Left cardiac atrium (tissue), 4 donors: Measurements from ENCODE around the gene KIFBP. TPM values are rescaled to one million over a fixed set of nuclear protein-coding genes. Genes with fewer than 3 reads are reported as not detected.
"Not testable (repeated sequence)": the region's sequence is repeated elsewhere in the genome, so short reads cannot be mapped to it uniquely, and the experiment has no call there.

ENCODE experiments used
- ATAC-seq, 2 donors: fragments of 200-7000 bp; cut with Tn5 transposase; one replicate each; pipeline ENCODE4 v1.9.1; 2020; ENCODE audit warnings: mild to moderate bottlenecking in 2 of 2, moderate library complexity in 2 of 2
- DNase-seq: peaks from one replicate; pipeline ENCODE4 v3.0.0-alpha.2; 2020
- intact Hi-C, 2 donors: fragments of 100-400 bp; cut with DNase I; formaldehyde crosslinking; loops; one replicate each; pipeline versions ENCODE4 v1.14.1 to v1.15.1; 2022 to 2023
- long read RNA-seq: library from polyadenylated mRNA; unstranded; transcript quantifications from one replicate; pipeline ENCODE4 v2.0.0, GENCODE V29; 2021
- total RNA-seq, 2 donors: library from RNA; stranded (reverse); fragmentation: NEBNext Ultra II Directional; extraction: Animal tissue kit (Norgen Biotek cat#: 25700); gene quantifications; one replicate each; pipeline ENCODE4 v1.2.1, GENCODE V29; 2021
- donor health status: DM: no; HTN: yes; CAD: no.
- donor health status: DM: no; HTN: yes; CAD: no; lungs with severe emphysema.
- donor health status: DM: yes; HTN: yes; CAD: no.
- donor health status: Dilated cardiomyopathy.

Gene KIFBP, protein sequence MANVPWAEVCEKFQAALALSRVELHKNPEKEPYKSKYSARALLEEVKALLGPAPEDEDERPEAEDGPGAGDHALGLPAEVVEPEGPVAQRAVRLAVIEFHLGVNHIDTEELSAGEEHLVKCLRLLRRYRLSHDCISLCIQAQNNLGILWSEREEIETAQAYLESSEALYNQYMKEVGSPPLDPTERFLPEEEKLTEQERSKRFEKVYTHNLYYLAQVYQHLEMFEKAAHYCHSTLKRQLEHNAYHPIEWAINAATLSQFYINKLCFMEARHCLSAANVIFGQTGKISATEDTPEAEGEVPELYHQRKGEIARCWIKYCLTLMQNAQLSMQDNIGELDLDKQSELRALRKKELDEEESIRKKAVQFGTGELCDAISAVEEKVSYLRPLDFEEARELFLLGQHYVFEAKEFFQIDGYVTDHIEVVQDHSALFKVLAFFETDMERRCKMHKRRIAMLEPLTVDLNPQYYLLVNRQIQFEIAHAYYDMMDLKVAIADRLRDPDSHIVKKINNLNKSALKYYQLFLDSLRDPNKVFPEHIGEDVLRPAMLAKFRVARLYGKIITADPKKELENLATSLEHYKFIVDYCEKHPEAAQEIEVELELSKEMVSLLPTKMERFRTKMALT
- 10 to 100 TPM; 33.7 to 36.1 TPM for total RNA-seq
- long read RNA-seq, transcript KIF1BP-201 (7 exons, 2,544 nt): major isoform, 74 of 78 reads
- long read RNA-seq, partial matches to known transcripts: 0 of 78 reads
- long read RNA-seq, other reads (novel, unspliced or antisense): 2 of 78 reads

GRCh38 chr10:68988530-68989316 is at the start of gene KIFBP:
Gene KIFBP, plus strand, starts transcription at chr10:68988803. Its CDS starts 30 bp downstream, at chr10:68988833.
- ATAC-seq: peak; percentile 96 to 97
- intact Hi-C loops: no loop called here
- DNase-seq: peak; percentile 94

- no peak for DNase-seq
- no peak for ATAC-seq
- intact Hi-C loops: no loop called here
Measured at GRCh38 chr10:68938884-68939283, 49.7 kb upstream of the KIFBP start.

DNA sequence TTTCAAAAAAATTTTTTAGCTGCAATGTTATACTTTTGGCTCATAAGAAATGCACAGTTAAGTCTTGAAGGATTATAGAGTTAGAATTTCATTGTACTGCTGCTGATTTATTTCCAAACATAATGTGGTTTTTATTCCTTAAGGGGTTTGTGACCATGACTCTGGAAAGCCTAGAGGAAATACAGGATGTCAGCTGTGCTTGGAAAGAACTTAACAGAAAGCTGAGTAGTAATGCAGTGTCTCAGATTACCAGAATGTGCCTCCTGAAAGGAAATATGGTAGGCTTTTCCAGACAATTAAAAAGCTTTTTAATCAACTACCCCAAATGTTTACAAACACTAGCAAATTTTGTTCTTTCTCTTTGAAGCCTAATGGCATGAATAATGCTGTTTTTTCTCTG is 47.7 kb upstream of the KIFBP start:
- ATAC-seq, intact Hi-C loops, DNase-seq: not testable (repeated sequence)

DNA sequence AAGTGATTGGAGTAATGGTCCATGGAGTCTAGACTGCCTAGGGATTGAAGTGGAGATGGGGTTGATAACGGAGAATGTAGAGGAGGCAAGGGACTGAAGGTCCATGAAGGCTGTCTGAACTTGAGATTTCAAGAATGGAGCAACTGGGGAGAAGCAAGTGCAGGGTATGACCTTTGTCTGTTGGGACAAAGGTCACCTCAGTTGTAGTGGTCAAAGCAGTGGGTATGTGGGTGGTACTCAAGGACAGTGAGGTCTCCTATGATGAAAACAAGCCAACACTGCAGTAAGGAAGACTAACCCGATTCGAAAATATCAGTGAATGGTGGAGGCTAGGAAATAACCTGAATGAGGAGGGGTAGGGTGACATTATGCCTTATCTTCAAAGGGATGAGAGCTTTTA is 38.0 kb upstream of the KIFBP start:
- ATAC-seq (no peak), DNase-seq (no peak)
- intact Hi-C loops: no loop called here

DNA sequence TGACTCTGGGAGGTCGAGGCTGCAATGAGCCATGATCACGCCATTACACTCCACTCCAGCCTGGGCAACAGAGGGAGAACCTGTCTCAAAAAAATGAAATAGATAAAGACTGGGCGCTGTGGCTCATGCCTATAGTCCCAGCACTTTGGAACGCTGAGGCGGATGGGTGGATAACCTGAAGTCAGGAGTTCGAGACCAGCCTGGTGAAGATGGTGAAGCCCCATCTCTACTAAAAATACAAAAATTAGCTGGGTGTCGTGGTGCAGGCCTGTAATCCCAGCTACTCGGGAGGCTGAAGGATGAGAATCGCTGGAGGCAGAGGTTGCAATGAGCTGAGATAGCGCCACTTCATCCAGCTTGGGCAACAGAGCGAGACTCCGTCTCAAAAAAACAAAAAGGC is 33.7 kb upstream of the KIFBP start:
- DNase-seq (no peak), ATAC-seq (no peak)
- intact Hi-C loops: no loop called here

DNA sequence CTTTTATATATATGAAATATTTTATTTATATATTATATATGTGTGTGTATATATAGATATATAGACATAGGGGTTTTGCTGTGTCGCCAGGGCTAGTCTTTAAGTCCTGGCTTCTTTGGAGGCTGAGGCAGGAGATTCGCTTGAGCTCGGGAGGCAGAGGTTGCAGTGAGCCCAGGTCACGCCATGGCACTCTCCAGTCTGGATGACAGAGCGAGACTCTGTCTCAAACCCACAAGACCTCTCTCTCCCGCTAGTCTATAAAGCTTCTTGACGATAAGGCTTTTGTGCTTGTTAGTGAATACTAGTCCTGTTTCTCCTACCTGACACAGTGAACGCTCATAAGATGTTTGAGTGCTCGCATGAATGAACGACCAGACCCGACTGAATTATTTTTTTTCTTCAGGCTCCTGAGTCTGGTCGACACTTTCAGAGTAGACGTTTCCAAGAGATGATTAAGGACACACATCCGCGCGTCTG is 33.2 kb upstream of the KIFBP start:
- DNase-seq (no peak), ATAC-seq (no peak)
- intact Hi-C loops: no loop called here

DNA sequence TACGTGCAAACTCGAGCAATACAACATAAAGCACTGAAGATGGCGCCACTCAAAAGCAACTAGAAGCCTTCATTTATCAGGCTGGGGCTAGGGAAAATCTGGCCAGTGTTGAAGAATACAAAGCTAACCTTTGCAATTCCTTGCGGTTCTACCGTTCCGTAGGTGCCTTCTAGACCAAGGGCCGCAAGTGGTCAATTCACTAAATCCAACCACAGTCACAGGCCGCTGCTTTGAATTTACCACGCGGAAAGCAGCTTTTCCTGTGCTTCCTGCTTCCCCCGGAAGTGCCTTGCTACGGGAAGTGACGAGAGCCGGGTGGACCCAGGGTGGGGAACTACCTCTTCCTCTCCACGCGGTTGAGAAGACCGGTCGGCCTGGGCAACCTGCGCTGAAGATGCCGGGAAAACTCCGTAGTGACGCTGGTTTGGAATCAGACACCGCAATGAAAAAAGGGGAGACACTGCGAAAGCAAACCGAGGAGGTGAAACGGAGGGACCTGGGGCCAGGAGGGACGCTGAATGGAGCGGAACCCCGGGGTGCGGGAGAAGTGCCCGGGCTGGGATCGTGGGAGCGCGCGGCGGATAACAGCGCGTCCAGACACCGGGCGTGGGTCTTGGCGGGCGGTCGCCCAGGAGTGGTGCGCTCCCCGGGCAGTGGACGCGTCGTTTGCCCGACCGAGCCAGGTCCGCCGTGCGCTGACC is 32.6 kb upstream of the KIFBP start, which contains the start of gene DDX21:
Gene DDX21, plus strand, starts transcription at position 339 of the 701 bp plus-strand sequence. Its CDS starts 56 bp downstream, at position 395.
- DNase-seq (peak; percentile 92), ATAC-seq (peak; percentile 98 to 99)

DNA sequence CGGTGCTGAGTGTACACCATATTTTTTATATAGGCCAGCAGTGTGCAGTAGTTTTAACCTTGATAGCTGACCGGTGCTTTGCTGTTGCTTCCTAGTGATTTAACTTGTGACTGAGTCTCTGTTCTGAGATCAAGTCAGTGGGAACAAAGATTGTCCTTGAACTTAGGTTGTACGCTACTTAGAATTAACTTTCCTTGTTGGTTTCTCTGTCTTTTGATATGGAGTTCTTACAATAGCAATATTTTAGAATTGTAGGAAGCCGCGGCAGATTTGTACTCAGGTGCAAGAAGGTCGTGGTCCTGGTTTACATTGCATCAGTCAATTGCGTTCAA is 31.4 kb upstream of the KIFBP start:
- intact Hi-C loops: no loop called here
- ATAC-seq: no peak
- no peak for DNase-seq

More for the DNA sequence above, 32.6 kb upstream of the KIFBP start, which contains the start of gene DDX21:
- intact Hi-C loops: no loop called here

DNA sequence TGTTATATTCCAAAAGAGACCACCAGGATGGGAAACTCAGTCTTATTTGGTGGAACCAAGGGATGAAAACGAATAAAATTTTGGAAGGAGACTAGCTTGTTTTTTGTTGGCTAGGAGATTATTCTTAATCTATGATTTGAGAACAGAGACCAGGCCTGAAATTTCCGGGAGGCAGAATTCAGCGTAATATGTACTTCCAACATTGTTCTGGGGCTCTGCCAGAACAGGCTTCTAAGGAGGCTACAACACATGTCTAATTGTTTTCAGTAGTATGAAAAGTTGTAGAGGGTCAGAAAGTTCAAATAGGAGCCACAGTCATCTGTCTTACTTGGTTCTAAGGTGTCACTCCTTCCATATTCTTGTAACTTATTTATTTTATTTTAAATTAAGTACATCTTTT is 30.9 kb upstream of the KIFBP start:
- intact Hi-C loops: no loop called here
- DNase-seq: no peak
- no peak for ATAC-seq

GRCh38 chr10:68959695-68960527 is 28.7 kb upstream of the KIFBP start:
- intact Hi-C loops: no loop called here
- ATAC-seq (no peak), DNase-seq (no peak)

DNA sequence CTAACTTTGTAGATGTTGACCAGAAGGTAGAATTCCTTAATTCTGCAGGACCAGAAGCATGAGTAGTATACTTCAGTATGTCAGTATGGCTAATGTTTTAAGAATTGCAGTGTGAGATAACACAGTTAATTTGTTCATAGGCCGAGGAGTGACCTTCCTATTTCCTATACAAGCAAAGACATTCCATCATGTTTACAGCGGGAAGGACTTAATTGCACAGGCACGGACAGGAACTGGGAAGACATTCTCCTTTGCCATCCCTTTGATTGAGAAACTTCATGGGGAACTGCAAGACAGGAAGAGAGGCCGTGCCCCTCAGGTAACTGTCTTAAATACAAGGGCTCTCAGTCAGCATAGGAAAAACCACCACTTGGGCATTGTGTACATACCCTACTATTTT is 25.5 kb upstream of the KIFBP start:
- DNase-seq (no peak), ATAC-seq (no peak)
- intact Hi-C loops: no loop called here

- intact Hi-C loops: no loop called here
- no peak for DNase-seq
- ATAC-seq: no peak
Measured at GRCh38 chr10:68973975-68974374, 14.6 kb upstream of the KIFBP start.

GRCh38 chr10:68975936-68976473 is 12.6 kb upstream of the KIFBP start:
- DNase-seq, intact Hi-C loops, ATAC-seq: not testable (repeated sequence)

DNA sequence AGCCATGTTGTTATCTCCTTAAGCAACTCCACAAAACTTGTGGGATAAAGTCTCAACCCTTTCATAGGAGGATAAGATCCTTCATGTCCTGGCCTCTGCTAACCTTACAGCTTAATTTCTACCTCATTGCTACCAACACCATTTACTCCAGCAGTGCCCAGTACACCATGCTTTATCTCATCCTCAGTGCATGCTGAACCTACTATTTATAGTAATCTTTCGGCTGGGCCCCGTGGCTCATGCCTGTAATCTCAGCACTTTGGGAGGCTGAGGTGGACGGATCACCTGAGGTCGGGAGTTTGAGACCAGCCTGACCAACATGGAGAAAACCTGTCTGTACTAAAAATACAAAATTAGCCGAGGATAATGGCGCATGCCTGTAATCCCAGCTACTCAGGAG is 8.9 kb upstream of the KIFBP start:
- DNase-seq, intact Hi-C loops, ATAC-seq: not testable (repeated sequence)

- ATAC-seq: no peak
- DNase-seq: no peak
- intact Hi-C loops: no loop called here
Measured at GRCh38 chr10:68981074-68981473, 7.5 kb upstream of the KIFBP start.

- no peak for DNase-seq
- intact Hi-C loops: no loop called here
- no peak for ATAC-seq
Measured at GRCh38 chr10:68982389-68982788, 6.2 kb upstream of the KIFBP start.

GRCh38 chr10:68987611-68988010 is 992 bp upstream of the KIFBP start:
- intact Hi-C loops: no loop called here

More at GRCh38 chr10:68987611-68988010, 992 bp upstream of the KIFBP start:
- no peak for DNase-seq
- no peak for ATAC-seq
